ENCODE results near the gene IQGAP2. TPM values are rescaled to one million over a fixed set of nuclear protein-coding genes. Genes with fewer than 3 reads are reported as not detected.

The IQGAP2 gene
- total and polyA plus RNA-seq, 2 of the 8 experiments (the other 6 are each of a cell fraction or from before 2014, with no cell fraction given): 19.7 to 66.0 TPM

- Histone ChIP-seq H3K36me3 (ENCODE audit: control insufficient read depth in 2 of 4, insufficient read depth in 4 of 4, low read length in 3 of 4) (no peaks in the 10 kb centered on the region; a peak in 1 of 8 replicates), H2BK15ac (ENCODE audit: low read length) (no peak overlapping the region), H4K8ac (ENCODE audit: extremely low read depth, insufficient read depth, low read length) (no peak overlapping the region), H3K79me2 (ENCODE audit: control insufficient read depth in 1 of 2, insufficient read depth in 2 of 2, low read length in 2 of 2) (peaks cover 0 to 1% of the 10 kb centered on the region in 2 experiments; a peak in 1 of 4 replicates), H3K14ac (ENCODE audit: insufficient read length) (no peak overlapping the region), H3K9ac (replicated peaks in 1 of 4; ENCODE audit: extremely low read depth in 1 of 4, low read depth in 3 of 4, low read length in 3 of 4) (no peak overlapping the region), H4K20me1 (replicated peaks in 1 of 2; ENCODE audit: control insufficient read depth in 1 of 2, insufficient read depth in 2 of 2, low read length in 2 of 2) (no peaks in the 10 kb centered on the region), H3K4me3 (ENCODE audit: extremely low read depth in 1 of 4, insufficient read depth in 2 of 4, low read depth in 3 of 4, low read length in 4 of 4) (no peak overlapping the region), H4K91ac (replicated peaks; ENCODE audit: insufficient read length, low read length) (no peak overlapping the region), H2BK120ac (replicated peaks; ENCODE audit: low read depth, low read length) (no peak overlapping the region), H2BK20ac (ENCODE audit: low read length) (no peak overlapping the region), H3K79me1 (ENCODE audit: low read depth, low read length) (no peaks in the 10 kb centered on the region), H2AK5ac (ENCODE audit: low read depth, low read length) (no peak overlapping the region), H3K23ac (ENCODE audit: insufficient read length) (no peak overlapping the region), H3K18ac (ENCODE audit: extremely low read depth, low read length) (no peak overlapping the region), H2BK5ac (ENCODE audit: low read depth, low read length) (no peak overlapping the region), H3K9me3 (ENCODE audit: insufficient read depth in 2 of 2, low read depth in 1 of 2, low read length in 1 of 2) (peaks cover 0 to 12% of the 10 kb centered on the region in 2 experiments; a peak in 2 of 4 replicates), H3K56ac (replicated peaks; ENCODE audit: insufficient read length, low read depth, low read length) (no peak overlapping the region), H3K27ac (ENCODE audit: low read depth, low read length) (no peak overlapping the region), H2AFZ (ENCODE audit: low read length) (no peak overlapping the region), H2BK12ac (ENCODE audit: low read depth, low read length) (no peak overlapping the region), H4K5ac (ENCODE audit: insufficient read length, low read depth, low read length) (no peak overlapping the region), H3K4me1 (replicated peaks in 1 of 4; ENCODE audit: control insufficient read depth in 3 of 4, insufficient read depth in 4 of 4, low read length in 3 of 4) (no peaks in the 10 kb centered on the region; a peak in 1 of 7 replicates), H3K23me2 (ENCODE audit: low read depth, low read length) (no peaks in the 10 kb centered on the region), H3K4me2 (ENCODE audit: insufficient read depth in 1 of 2, low read depth in 2 of 2, low read length in 2 of 2) (no peak overlapping the region), H3K27me3 (replicated peaks in 1 of 4; ENCODE audit: control insufficient read depth in 3 of 4, extremely low read depth in 1 of 4, insufficient read depth in 3 of 4, low read length in 3 of 4) (no peaks in the 10 kb centered on the region), H3K4ac (replicated peaks; ENCODE audit: insufficient read length, low read depth, low read length) (no peak overlapping the region)
- TF ChIP-seq SIN3A (conservative IDR thresholded peaks at IDR 0.05 in 1 of 2, IDR thresholded peaks at IDR 0.05 in 1 of 2; ENCODE audit: low read depth in 1 of 2, low read length in 2 of 2): no peak
- TF ChIP-seq JUND (IDR thresholded peaks at IDR 0.05; ENCODE audit: low read length): no peak
- no peak for TF ChIP-seq CREB1 (IDR thresholded peaks at IDR 0.05)
- TF ChIP-seq SP2 (IDR thresholded peaks at IDR 0.05; ENCODE audit: low read length): no peak
- no peak for TF ChIP-seq SAP30 (IDR thresholded peaks at IDR 0.05; ENCODE audit: insufficient read depth, insufficient replicate concordance, low read length)
- TF ChIP-seq E2F6 (IDR thresholded peaks at IDR 0.05): no peak
- TF ChIP-seq GTF2F1 (IDR thresholded peaks at IDR 0.05; ENCODE audit: borderline replicate concordance, low read depth, low read length): no peak
- no peak for TF ChIP-seq RFX5 (IDR thresholded peaks at IDR 0.05; ENCODE audit: borderline replicate concordance, low read depth, low read length)
- TF ChIP-seq HDAC2 (IDR thresholded peaks at IDR 0.05; ENCODE audit: borderline replicate concordance in 1 of 2, low read depth in 2 of 2, low read length in 2 of 2): no peak
- TF ChIP-seq POLR2A (IDR thresholded peaks at IDR 0.05; ENCODE audit: control extremely low read depth in 1 of 2, low read depth in 2 of 2, low read length in 2 of 2): no peak
- ChIA-PET CTCF (ENCODE audit: partially characterized antibody) (interaction anchor here (0.6 kb wide), 1 partner anchor 143 kb away, joined by 3 read pairs; no protein-coding TSS in a partner anchor), POLR2A (ENCODE audit: partially characterized antibody) (no interaction called here)
- FAIRE-seq (no peak), DNase-seq (ENCODE audit: low read depth in 1 of 2, low spot score in 2 of 2) (no peak)
- 92% methylated on average over 1 of the region's 1 CpG; no CpG with 5 or more reads in 1 of the 2 experiments for WGBS, 2 experiments (ENCODE audit: extremely low coverage in 1 of 2, insufficient coverage in 1 of 2, insufficient read length in 1 of 2, insufficient replicate concordance in 2 of 2, low coverage in 1 of 2, low lambda C conversion rate in 2 of 2, missing lambda C conversion rate in 1 of 2)
Measured at GRCh38 chr5:76552546-76552945, 149.5 kb downstream of the IQGAP2 start.

Data from H1 (cell line).